H9 (cell line): ENCODE measurements around the gene RAC2. TPM values are rescaled to one million over a fixed set of nuclear protein-coding genes. Genes with fewer than 3 reads are reported as not detected.

Experiments used
- DNase-seq: peaks from one replicate; pipeline ENCODE4 v3.0.0-alpha.2; 2017
- H2AFZ ChIP-seq: one replicate; pipeline ENCODE4 v1.6.1; 2013; ENCODE audit warnings: mild to moderate bottlenecking, low read length, control low read depth, moderate library complexity
- H2AK5ac ChIP-seq: 2 replicates; pipeline ENCODE4 v1.6.1; 2013; ENCODE audit warnings: low read length, control low read depth, mixed read lengths; ENCODE audit not compliant: insufficient read length
- H2BK120ac ChIP-seq: one replicate; pipeline ENCODE4 v1.6.1; 2013; ENCODE audit warnings: low read depth, mild to moderate bottlenecking, low read length, control low read depth, inconsistent platforms; ENCODE audit not compliant: poor library complexity, severe bottlenecking
- H2BK12ac ChIP-seq: 2 replicates; pipeline ENCODE4 v1.6.1; 2013; ENCODE audit warnings: low read length, control low read depth, mixed read lengths, low read depth; ENCODE audit not compliant: insufficient read length
- H2BK15ac ChIP-seq: 2 replicates; pipeline ENCODE4 v1.6.1; 2013; ENCODE audit warnings: low read depth, low read length, control low read depth
- H2BK20ac ChIP-seq: one replicate; pipeline ENCODE4 v1.6.1; 2013; ENCODE audit warnings: low read depth, mild to moderate bottlenecking, low read length, control low read depth, inconsistent platforms; ENCODE audit not compliant: poor library complexity, severe bottlenecking
- H2BK5ac ChIP-seq: 2 replicates; pipeline ENCODE4 v1.6.1; 2013; ENCODE audit warnings: low read length, control low read depth, mixed read lengths; ENCODE audit not compliant: insufficient read length
- H3K14ac ChIP-seq: 2 replicates; pipeline ENCODE4 v1.6.1; 2013; ENCODE audit warnings: low read length, control low read depth; ENCODE audit not compliant: insufficient read depth
- H3K18ac ChIP-seq: 2 replicates; pipeline ENCODE4 v1.6.1; 2013; ENCODE audit warnings: low read depth, mild to moderate bottlenecking, mixed read lengths, low read length, control low read depth; ENCODE audit not compliant: insufficient read length
- H3K23ac ChIP-seq: 2 replicates; pipeline ENCODE4 v1.6.1; 2013; ENCODE audit warnings: low read length, control low read depth, mixed read lengths, low read depth; ENCODE audit not compliant: insufficient read length
- H3K23me2 ChIP-seq: 2 replicates; pipeline ENCODE4 v1.6.1; 2013; ENCODE audit warnings: low read depth, mild to moderate bottlenecking, mixed read lengths, low read length, control low read depth; ENCODE audit not compliant: insufficient read length, poor library complexity, severe bottlenecking
- H3K27ac ChIP-seq: 2 replicates; pipeline ENCODE4 v1.5.1; 2013; ENCODE audit warnings: low read length, control low read depth, mixed read lengths, low read depth; ENCODE audit not compliant: insufficient read length
- H3K27me3 ChIP-seq: 2 replicates; pipeline ENCODE4 v1.6.1; 2013; ENCODE audit warnings: low read length, control low read depth, inconsistent platforms; ENCODE audit not compliant: insufficient read depth
- H3K4ac ChIP-seq: 2 replicates; pipeline ENCODE4 v1.6.1; 2013; ENCODE audit warnings: low read depth, mild to moderate bottlenecking, control low read depth, inconsistent platforms, low read length, moderate library complexity
- H3K4me1 ChIP-seq: 2 replicates; pipeline ENCODE4 v1.6.1; 2013; ENCODE audit warnings: low read length, control low read depth, inconsistent platforms; ENCODE audit not compliant: insufficient read depth
- H3K4me2 ChIP-seq: 2 replicates; pipeline ENCODE4 v1.6.1; 2013; ENCODE audit warnings: low read length, control low read depth, mixed read lengths; ENCODE audit not compliant: insufficient read length, insufficient read depth
- H3K56ac ChIP-seq: 2 replicates; pipeline ENCODE4 v1.6.1; 2013; ENCODE audit warnings: low read depth, mild to moderate bottlenecking, mixed read lengths, low read length, control low read depth; ENCODE audit not compliant: insufficient read length
- H3K79me1 ChIP-seq: 2 replicates; pipeline ENCODE4 v1.6.1; 2013; ENCODE audit warnings: low read depth, mild to moderate bottlenecking, moderate library complexity, low read length, control low read depth, inconsistent platforms; ENCODE audit not compliant: insufficient read depth, poor library complexity, severe bottlenecking
- H3K79me2 ChIP-seq: 2 replicates; pipeline ENCODE4 v1.6.1; 2013; ENCODE audit warnings: low read length, control low read depth, inconsistent platforms; ENCODE audit not compliant: insufficient read depth
- H3K9ac ChIP-seq: 2 replicates; pipeline ENCODE4 v1.6.1; 2013; ENCODE audit warnings: low read length, control low read depth, mixed read lengths; ENCODE audit not compliant: insufficient read length; ENCODE audit errors: extremely low read depth
- H3K9me3 ChIP-seq: one replicate; pipeline ENCODE4 v1.6.1; 2013; ENCODE audit warnings: low read depth, low read length, inconsistent platforms; ENCODE audit not compliant: control insufficient read depth
- H3T11ph ChIP-seq: one replicate; pipeline ENCODE4 v1.6.1; 2013; ENCODE audit warnings: mild to moderate bottlenecking, low read length, control low read depth, inconsistent platforms
- H4K20me1 ChIP-seq: one replicate; pipeline ENCODE4 v1.6.1; 2013; ENCODE audit not compliant: control insufficient read depth, insufficient read length, insufficient read depth
- H4K5ac ChIP-seq: 2 replicates; pipeline ENCODE4 v1.6.1; 2013; ENCODE audit warnings: low read depth, mild to moderate bottlenecking, mixed read lengths, low read length, control low read depth; ENCODE audit not compliant: insufficient read length
- H4K8ac ChIP-seq: replicated peaks from 2 replicates; pipeline ENCODE4 v1.6.1; 2013; ENCODE audit warnings: low read length, control low read depth, mixed read lengths, low read depth; ENCODE audit not compliant: insufficient read length
- H4K91ac ChIP-seq: 2 replicates; pipeline ENCODE4 v1.6.1; 2013; ENCODE audit warnings: low read depth, mild to moderate bottlenecking, moderate library complexity, mixed read lengths, low read length, control low read depth; ENCODE audit not compliant: insufficient read length
- H3K27ac Mint-ChIP-seq, 3 experiments: 2 replicates in 2 of 3; 3 replicates in 1 of 3; pipeline ENCODE4 v1.8.0; 2020 to 2021; ENCODE audit warnings: mixed read lengths in 3 of 3, mild to moderate bottlenecking in 1 of 3, moderate library complexity in 1 of 3
- H3K27me3 Mint-ChIP-seq: 2 replicates; pipeline ENCODE4 v1.8.0; 2021; ENCODE audit warnings: low read depth, mild to moderate bottlenecking, moderate library complexity, mixed read lengths
- H3K36me3 Mint-ChIP-seq, 3 experiments: 2 replicates in 2 of 3; 3 replicates in 1 of 3; pipeline ENCODE4 v1.8.0; 2020 to 2021; ENCODE audit warnings: low read depth in 3 of 3, mixed read lengths in 3 of 3; ENCODE audit not compliant: insufficient read depth in 1 of 3
- H3K4me1 Mint-ChIP-seq, 2 experiments: 2 replicates each; pipeline ENCODE4 v1.8.0; 2020; ENCODE audit warnings: mixed read lengths in 2 of 2
- H3K4me3 Mint-ChIP-seq, 2 experiments: 2 replicates in 1 of 2; 3 replicates in 1 of 2; pipeline ENCODE4 v1.8.0; 2020 to 2021; ENCODE audit warnings: mild to moderate bottlenecking in 2 of 2, mixed read lengths in 2 of 2, moderate library complexity in 1 of 2
- H3K9me3 Mint-ChIP-seq, 2 experiments: 2 replicates in 1 of 2; 3 replicates in 1 of 2; pipeline ENCODE4 v1.8.0; 2020; ENCODE audit warnings: mild to moderate bottlenecking in 2 of 2, mixed read lengths in 2 of 2, moderate library complexity in 1 of 2
- WGBS: extraction: QIAGEN DNeasy Blood & Tissue Kit; methylation state at CpG from one replicate; pipeline ENCODE4 v1.1.7; 2013; ENCODE audit warnings: missing lambda C conversion rate, low lambda C conversion rate, mixed read lengths; ENCODE audit not compliant: insufficient read length; ENCODE audit errors: extremely low coverage; 5-methylcytosine and 5-hydroxymethylcytosine counted together
- total RNA-seq: library from RNA; stranded (reverse); gene quantifications from 2 replicates; pipeline ENCODE4 v1.2.1, GENCODE V29; 2021
- TF ChIP-seq, protein P1 (sequence below): fragments of 200-600 bp; sonication (generic); conservative IDR thresholded peaks from 3 replicates; pipeline ENCODE4 v1.8.0; 2021; ENCODE audit warnings: antibody characterized with exemption, mild to moderate bottlenecking

RAC2 gene
- total RNA-seq, 1 experiment from 2014 or later = 2.8 TPM

GRCh38 chr22:37197451-37198257 is 46.4 kb downstream of the RAC2 start:
- Histone ChIP-seq H2BK12ac (no peak overlapping the region), H3K9me3 (peaks cover 5% of the 10 kb centered on the region), H2BK15ac (no peak overlapping the region), H2BK20ac (no peak overlapping the region), H2AFZ (no peak overlapping the region), H3K23ac (no peak overlapping the region), H3K4me1 (no peaks in the 10 kb centered on the region; the same call in 1 of the 2 replicates), H3K9ac (no peak overlapping the region), H4K8ac (no peak overlapping the region), H3K56ac (no peak overlapping the region), H2BK120ac (no peak overlapping the region), H2AK5ac (no peak overlapping the region), H3K4me2 (peak overlapping the region; percentile 87), H3T11ph (no peak overlapping the region), H3K14ac (no peak overlapping the region), H2BK5ac (no peak overlapping the region), H3K27me3 (no peaks in the 10 kb centered on the region), H3K23me2 (peaks cover 5% of the 10 kb centered on the region), H3K27ac (no peak overlapping the region), H3K18ac (no peak overlapping the region), H4K91ac (no peak overlapping the region), H3K79me1 (no peaks in the 10 kb centered on the region), H4K20me1 (no peaks in the 10 kb centered on the region), H3K79me2 (no peaks in the 10 kb centered on the region), H3K4ac (no peak overlapping the region), H4K5ac (no peak overlapping the region)
- H3K9me3 Mint-ChIP-seq = peaks cover 11 to 12% of the 10 kb centered on the region in 2 experiments
- DNase-seq = no peak
- no peak overlapping the region; a peak in 1 of 7 replicates for H3K27ac Mint-ChIP-seq
- peaks cover 8 to 10% (median 8%) of the 10 kb centered on the region in 3 experiments for H3K36me3 Mint-ChIP-seq
- H3K27me3 Mint-ChIP-seq = peaks cover 7% of the 10 kb centered on the region
- peaks cover 20 to 42% of the 10 kb centered on the region in 2 experiments for H3K4me1 Mint-ChIP-seq
- peak overlapping the region; percentile 79 to 82; a peak in 3 of 5 replicates for H3K4me3 Mint-ChIP-seq
- WGBS = no CpG with 5 or more reads among the region's 12 CpGs
- TF ChIP-seq, protein P1, sequence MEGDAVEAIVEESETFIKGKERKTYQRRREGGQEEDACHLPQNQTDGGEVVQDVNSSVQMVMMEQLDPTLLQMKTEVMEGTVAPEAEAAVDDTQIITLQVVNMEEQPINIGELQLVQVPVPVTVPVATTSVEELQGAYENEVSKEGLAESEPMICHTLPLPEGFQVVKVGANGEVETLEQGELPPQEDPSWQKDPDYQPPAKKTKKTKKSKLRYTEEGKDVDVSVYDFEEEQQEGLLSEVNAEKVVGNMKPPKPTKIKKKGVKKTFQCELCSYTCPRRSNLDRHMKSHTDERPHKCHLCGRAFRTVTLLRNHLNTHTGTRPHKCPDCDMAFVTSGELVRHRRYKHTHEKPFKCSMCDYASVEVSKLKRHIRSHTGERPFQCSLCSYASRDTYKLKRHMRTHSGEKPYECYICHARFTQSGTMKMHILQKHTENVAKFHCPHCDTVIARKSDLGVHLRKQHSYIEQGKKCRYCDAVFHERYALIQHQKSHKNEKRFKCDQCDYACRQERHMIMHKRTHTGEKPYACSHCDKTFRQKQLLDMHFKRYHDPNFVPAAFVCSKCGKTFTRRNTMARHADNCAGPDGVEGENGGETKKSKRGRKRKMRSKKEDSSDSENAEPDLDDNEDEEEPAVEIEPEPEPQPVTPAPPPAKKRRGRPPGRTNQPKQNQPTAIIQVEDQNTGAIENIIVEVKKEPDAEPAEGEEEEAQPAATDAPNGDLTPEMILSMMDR = no peak
